Sigmoid colon (tissue), 7 donors: ENCODE data around the gene CCDC187. TPM values are rescaled to one million over a fixed set of nuclear protein-coding genes. Genes with fewer than 3 reads are reported as not detected.

ENCODE experiments used
- DNase-seq: peaks from one replicate; pipeline ENCODE4 v3.0.0-alpha.2; 2019
- H3K27ac ChIP-seq, 4 donors: fragments of 200-600 bp; sonication (generic); one replicate each; pipeline ENCODE4 v1.5.1; 2016 to 2019; ENCODE audit warnings: mild to moderate bottlenecking in 1 of 4
- H3K27me3 ChIP-seq, 3 donors: fragments of 200-600 bp; sonication (generic); one replicate each; pipeline ENCODE4 v1.5.1; 2019; ENCODE audit warnings: mild to moderate bottlenecking in 1 of 3
- H3K36me3 ChIP-seq, 4 donors: fragments of 200-600 bp; sonication (generic); one replicate each; pipeline ENCODE4 v1.5.1; 2016 to 2019
- H3K4me1 ChIP-seq, 4 donors: fragments of 200-600 bp; sonication (generic); one replicate each; pipeline ENCODE4 v1.5.1; 2017 to 2019
- H3K4me3 ChIP-seq, 4 donors: fragments of 200-600 bp; sonication (generic); one replicate each; pipeline ENCODE4 v1.5.1; 2017 to 2019; ENCODE audit warnings: mild to moderate bottlenecking in 2 of 4, moderate library complexity in 1 of 4
- H3K9me3 ChIP-seq, 4 donors: fragments of 200-600 bp in 3 of 4; sonication (generic) in 3 of 4; one replicate each; pipeline versions ENCODE4 v1.5.1 to v1.6.1; 2013 to 2019
- EP300 ChIP-seq, 4 donors: sonication (generic); formaldehyde crosslinking; IDR thresholded peaks; one replicate each; pipeline ENCODE4 v1.6.1; 2017; ENCODE audit warnings: antibody characterized with exemption in 4 of 4
- POLR2A ChIP-seq, 2 donors: fragments of 450-650 bp; IDR thresholded peaks; one replicate each; pipeline ENCODE4 v1.6.1; 2016; ENCODE audit warnings: antibody characterized with exemption in 2 of 2, mild to moderate bottlenecking in 2 of 2, moderate library complexity in 2 of 2
- POLR2AphosphoS5 ChIP-seq, 4 donors: sonication (generic); formaldehyde crosslinking; IDR thresholded peaks; one replicate each; pipeline ENCODE4 v1.6.1; 2017; ENCODE audit warnings: antibody characterized with exemption in 4 of 4
- WGBS, 2 donors: extraction: QIAGEN DNeasy Blood & Tissue Kit; methylation state at CpG; one replicate each; pipeline ENCODE4 v1.1.7; 2013; 5-methylcytosine and 5-hydroxymethylcytosine counted together
- intact Hi-C: fragments of 100-400 bp; cut with DNase I; formaldehyde crosslinking; loops from one replicate; pipeline ENCODE4 v1.15.1; 2023
- polyA plus RNA-seq, 3 donors: library from polyadenylated mRNA; stranded (reverse); fragments of 200-250 nt; gene quantifications; one replicate each; pipeline ENCODE4 v1.2.3, GENCODE V29; 2013
- total RNA-seq, 4 donors: library from RNA; depleted of rRNA; stranded (reverse); fragments of >200 nt; gene quantifications; one replicate each; pipeline ENCODE4 v1.1.0, GENCODE V29; 2016
- TF ChIP-seq, protein P1 (sequence below), 4 experiments: fragments of 450-650 bp in 3 of 4; fragments of 200-600 bp in 1 of 4; IDR thresholded peaks; one replicate each; pipeline ENCODE4 v1.5.1; 2016 to 2019; ENCODE audit warnings: antibody characterized with exemption in 4 of 4, mild to moderate bottlenecking in 3 of 4, moderate library complexity in 2 of 4
- donor health status: healthy with polysubstance abuse.
- donor health status: Bipolar disorder and iron deficiency.
- donor health status: healthy.

CCDC187 gene
- total and polyA plus RNA-seq, 7 donors = 0.32 TPM; not detected in 6

DNA sequence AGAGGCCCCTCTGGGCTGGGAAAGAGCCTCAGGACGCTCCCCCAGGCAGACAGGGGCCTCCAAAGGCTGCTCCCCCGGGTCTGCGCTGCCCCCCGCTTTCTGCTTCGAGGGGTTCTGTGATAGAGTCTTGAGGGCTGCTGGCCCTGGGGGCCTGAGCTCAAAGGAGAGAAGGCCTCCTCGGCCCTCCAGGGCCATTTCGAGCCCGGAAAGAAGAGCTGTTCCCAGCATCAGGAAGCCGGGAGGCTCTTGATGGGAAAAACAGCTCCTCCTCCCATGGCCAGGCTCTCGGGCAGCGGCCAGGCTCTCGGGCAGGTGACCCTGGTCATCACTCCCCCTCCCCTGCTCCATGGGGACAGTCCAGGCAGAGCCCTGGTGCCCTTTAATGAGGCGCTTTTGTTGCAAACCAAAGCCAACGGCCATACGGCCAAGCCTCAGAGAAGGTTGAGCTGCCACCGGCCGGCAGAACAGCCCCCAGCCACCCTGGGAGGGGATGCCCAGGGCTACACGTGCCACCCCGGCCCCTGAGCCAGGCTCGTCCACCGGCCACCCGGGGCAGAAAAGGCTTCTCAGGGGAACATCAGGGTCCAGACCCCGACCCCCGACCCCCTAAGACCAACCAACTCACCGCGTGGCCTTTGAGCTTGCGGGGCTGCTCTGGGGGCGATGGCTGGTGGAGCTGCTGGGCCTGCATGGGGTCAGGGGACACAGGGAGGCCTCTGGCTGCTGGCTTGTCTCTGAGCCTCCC, 42.0 kb downstream of the CCDC187 start:
- Histone ChIP-seq H3K36me3 (no peaks in the 10 kb centered on the region), H3K27me3 (peaks cover 0 to 11% (median 0%) of the 10 kb centered on the region in 3 donors), H3K9me3 (no peaks in the 10 kb centered on the region), H3K27ac (no peak overlapping the region), H3K4me1 (no peaks in the 10 kb centered on the region), H3K4me3 (no peak overlapping the region)
- intact Hi-C loops = no loop called here
- no peak for TF ChIP-seq EP300 (IDR thresholded peaks at IDR 0.05)
- TF ChIP-seq, protein P1, sequence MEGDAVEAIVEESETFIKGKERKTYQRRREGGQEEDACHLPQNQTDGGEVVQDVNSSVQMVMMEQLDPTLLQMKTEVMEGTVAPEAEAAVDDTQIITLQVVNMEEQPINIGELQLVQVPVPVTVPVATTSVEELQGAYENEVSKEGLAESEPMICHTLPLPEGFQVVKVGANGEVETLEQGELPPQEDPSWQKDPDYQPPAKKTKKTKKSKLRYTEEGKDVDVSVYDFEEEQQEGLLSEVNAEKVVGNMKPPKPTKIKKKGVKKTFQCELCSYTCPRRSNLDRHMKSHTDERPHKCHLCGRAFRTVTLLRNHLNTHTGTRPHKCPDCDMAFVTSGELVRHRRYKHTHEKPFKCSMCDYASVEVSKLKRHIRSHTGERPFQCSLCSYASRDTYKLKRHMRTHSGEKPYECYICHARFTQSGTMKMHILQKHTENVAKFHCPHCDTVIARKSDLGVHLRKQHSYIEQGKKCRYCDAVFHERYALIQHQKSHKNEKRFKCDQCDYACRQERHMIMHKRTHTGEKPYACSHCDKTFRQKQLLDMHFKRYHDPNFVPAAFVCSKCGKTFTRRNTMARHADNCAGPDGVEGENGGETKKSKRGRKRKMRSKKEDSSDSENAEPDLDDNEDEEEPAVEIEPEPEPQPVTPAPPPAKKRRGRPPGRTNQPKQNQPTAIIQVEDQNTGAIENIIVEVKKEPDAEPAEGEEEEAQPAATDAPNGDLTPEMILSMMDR (IDR thresholded peaks at IDR 0.05) = no peak
- WGBS, 2 donors = 83 to 86% methylated on average over 28 of the region's 28 CpGs
- DNase-seq = no peak

- no peaks in the 10 kb centered on the region for H3K9me3 ChIP-seq
- TF ChIP-seq, protein P1 (IDR thresholded peaks at IDR 0.05) = no peak
- no peak overlapping the region for H3K27ac ChIP-seq
- WGBS, 2 donors = 79 to 83% methylated on average over 20 of the region's 20 CpGs
- H3K4me1 ChIP-seq = no peaks in the 10 kb centered on the region
- DNase-seq = no peak
- peaks cover 0 to 14% (median 2%) of the 10 kb centered on the region in 3 donors for H3K27me3 ChIP-seq
- H3K4me3 ChIP-seq = no peak overlapping the region
- H3K36me3 ChIP-seq = no peaks in the 10 kb centered on the region
- intact Hi-C loops = no loop called here
These were observed 42.9 kb downstream of the CCDC187 start for GRCh38 chr9:136260936-136261472.

GRCh38 chr9:136260521-136260920, 43.4 kb downstream of the CCDC187 start:
- H3K27me3 ChIP-seq = peaks cover 0 to 18% (median 4%) of the 10 kb centered on the region in 3 donors
- H3K36me3 ChIP-seq = no peaks in the 10 kb centered on the region
- no peak for DNase-seq
- H3K4me3 ChIP-seq = no peak overlapping the region
- TF ChIP-seq POLR2A (IDR thresholded peaks at IDR 0.05) (no peak), EP300 (IDR thresholded peaks at IDR 0.05) (no peak), POLR2AphosphoS5 (IDR thresholded peaks at IDR 0.05) (no peak)
- TF ChIP-seq, protein P1 (IDR thresholded peaks at IDR 0.05) = no peak
- no peaks in the 10 kb centered on the region for H3K9me3 ChIP-seq
- no peak overlapping the region for H3K27ac ChIP-seq
- no peaks in the 10 kb centered on the region for H3K4me1 ChIP-seq
- intact Hi-C loops = no loop called here
- 75 to 88% methylated on average over 10 of the region's 10 CpGs for WGBS, 2 donors

GRCh38 chr9:136259836-136260235, 44.1 kb downstream of the CCDC187 start:
- no peak for DNase-seq
- WGBS, 2 donors = 88 to 93% methylated on average over 17 of the region's 17 CpGs
- Histone ChIP-seq H3K27me3 (peaks cover 0 to 24% (median 4%) of the 10 kb centered on the region in 3 donors), H3K9me3 (no peaks in the 10 kb centered on the region), H3K4me1 (no peaks in the 10 kb centered on the region), H3K4me3 (no peak overlapping the region), H3K36me3 (no peaks in the 10 kb centered on the region), H3K27ac (no peak overlapping the region)
- TF ChIP-seq EP300 (IDR thresholded peaks at IDR 0.05) = no peak
- TF ChIP-seq POLR2AphosphoS5 (IDR thresholded peaks at IDR 0.05) = no peak
- no peak for TF ChIP-seq POLR2A (IDR thresholded peaks at IDR 0.05)
- TF ChIP-seq, protein P1 (IDR thresholded peaks at IDR 0.05) = no peak
- intact Hi-C loops = no loop called here

GRCh38 chr9:136259517-136259813, 44.4 kb downstream of the CCDC187 start:
- WGBS, 2 donors = 60 to 74% methylated on average over 4 of the region's 4 CpGs
- Histone ChIP-seq H3K27ac (no peak overlapping the region), H3K27me3 (peaks cover 0 to 28% (median 4%) of the 10 kb centered on the region in 3 donors), H3K9me3 (no peaks in the 10 kb centered on the region), H3K4me1 (no peaks in the 10 kb centered on the region), H3K4me3 (no peak overlapping the region), H3K36me3 (no peaks in the 10 kb centered on the region)
- DNase-seq = no peak
- TF ChIP-seq, protein P1 (IDR thresholded peaks at IDR 0.05) = no peak
- TF ChIP-seq POLR2A (IDR thresholded peaks at IDR 0.05) = no peak
- TF ChIP-seq EP300 (IDR thresholded peaks at IDR 0.05) = no peak
- TF ChIP-seq POLR2AphosphoS5 (IDR thresholded peaks at IDR 0.05) = no peak
- intact Hi-C loops = no loop called here
